ENCODE measurements around the gene PP2D1. TPM values are rescaled to one million over a fixed set of nuclear protein-coding genes. Genes with fewer than 3 reads are reported as not detected.
A peak's percentile ranks its signal among the peaks of the same experiment; 100 is the strongest.
"Not testable (repeated sequence)": the region's sequence is repeated elsewhere in the genome, so short reads cannot be mapped to it uniquely, and the experiment has no call there.

The PP2D1 gene
- total RNA-seq, 1 donor from 2014 or later = not detected

DNA sequence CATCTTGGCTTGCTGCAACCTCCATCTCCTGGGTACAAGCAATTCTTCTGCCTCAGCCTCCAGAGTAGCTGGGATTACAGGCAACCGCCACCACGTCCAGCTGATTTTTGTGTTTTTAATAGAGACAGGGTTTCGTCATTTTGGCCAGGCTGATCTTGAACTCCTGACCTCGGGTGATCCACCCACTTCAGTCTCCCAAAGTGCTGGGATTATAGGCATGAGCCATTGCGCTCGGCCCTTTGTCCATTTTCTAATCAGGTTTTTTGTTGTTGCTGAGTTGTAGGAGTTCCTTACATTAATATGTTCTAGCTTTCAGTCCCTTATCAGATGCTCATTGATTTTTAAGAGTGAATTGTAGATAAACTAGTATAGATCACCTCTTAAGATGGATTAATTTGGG lies 44.9 kb downstream of the PP2D1 start:
- no peak for DNase-seq

DNA sequence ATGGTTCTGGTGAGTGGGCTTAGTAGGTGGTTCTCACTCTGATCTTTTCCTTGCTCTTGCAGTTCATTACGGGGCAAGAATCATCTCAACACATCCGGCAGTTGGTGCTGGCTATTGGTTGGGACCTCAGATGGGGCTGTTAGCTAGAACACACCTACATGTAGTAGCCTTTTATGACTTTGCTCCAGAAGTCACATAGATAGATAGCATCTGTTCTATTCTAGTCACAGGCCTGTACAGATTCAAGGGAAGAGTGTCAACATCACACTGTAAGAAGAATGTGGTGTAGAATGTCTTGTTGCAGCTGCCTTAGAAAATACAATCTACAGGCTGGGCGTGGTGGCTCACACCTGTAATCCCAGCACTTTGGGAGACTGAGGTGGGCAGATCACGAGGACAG lies 50.1 kb downstream of the PP2D1 start:
- DNase-seq = no peak

DNA sequence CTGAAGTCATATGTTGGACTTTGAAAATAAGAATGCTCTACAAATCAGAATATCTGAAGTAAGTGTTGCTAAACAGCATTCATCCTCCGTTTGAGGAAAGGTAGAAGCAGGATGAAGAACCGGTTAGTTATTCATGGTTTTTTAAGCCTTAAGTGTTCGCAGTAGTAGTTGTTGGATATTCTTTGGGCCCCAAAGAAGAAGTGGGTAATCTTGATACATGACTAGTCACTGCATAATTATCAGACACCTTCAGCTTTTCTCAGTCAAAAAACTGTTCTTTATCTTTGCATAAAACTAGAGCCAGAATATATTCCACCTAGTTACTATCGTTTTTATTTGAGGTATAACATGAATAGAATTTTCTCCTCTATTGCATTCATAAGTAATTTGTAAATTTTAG lies 51.4 kb downstream of the PP2D1 start:
- no peak for DNase-seq

DNA sequence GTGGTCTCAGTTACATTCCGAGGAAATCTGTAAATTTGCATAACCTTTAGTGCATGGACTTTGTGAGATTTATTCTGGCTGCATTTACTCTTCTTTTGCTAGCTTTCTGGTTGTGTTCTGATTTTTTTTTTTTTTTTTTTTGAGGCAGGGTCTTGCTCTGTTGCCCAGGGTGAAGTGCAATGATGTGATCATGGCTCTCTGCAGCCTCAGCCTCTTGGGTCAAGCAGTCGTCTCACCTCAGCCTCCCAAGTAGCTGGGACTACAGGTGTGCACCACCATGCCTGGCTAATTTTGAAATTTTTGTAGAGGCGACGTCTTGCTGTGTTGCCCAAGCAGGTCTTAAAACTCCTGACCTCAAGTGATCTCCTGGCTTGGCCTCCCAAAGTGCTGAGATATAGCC lies 52.6 kb downstream of the PP2D1 start:
- no peak for DNase-seq

DNA sequence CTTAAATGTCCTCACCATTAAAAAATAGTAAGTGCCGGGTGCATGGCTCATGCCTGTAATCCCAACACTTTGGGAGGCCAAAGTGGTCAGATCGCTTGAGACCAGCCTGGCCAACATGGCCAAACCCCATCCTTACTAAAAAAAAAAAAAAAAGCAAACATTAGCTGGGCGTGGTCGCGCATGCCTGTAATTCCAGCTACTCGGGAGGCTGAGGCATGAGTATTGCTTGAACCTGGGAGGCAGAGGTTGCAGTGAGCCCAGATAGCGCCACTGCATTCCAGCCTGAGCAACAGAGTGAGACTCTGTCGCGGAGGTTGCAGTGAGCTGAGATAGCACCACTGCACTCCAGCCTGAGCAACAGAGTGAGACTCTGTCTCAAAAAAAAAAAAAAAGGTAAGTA lies 54.7 kb downstream of the PP2D1 start:
- not testable (repeated sequence) for DNase-seq

DNA sequence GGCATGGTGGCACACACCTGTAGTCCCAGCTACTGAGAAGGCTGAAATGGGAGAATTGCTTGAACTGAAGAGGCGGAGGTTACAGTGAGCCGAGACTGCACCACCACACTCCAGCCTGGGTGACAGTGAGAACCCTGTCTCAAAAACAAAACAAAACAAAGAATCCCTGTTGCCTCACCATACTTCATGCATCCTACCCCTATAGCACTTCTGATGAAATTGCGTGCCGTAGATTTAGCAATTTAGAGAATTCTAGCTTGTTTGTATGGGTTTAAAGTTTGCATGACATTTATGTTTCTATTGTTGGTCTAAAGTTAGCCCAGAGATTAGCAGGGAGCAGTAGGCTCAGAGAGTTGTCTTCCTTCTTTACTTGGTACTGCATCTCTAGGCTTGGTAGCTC lies 57.4 kb downstream of the PP2D1 start:
- no peak for DNase-seq

DNA sequence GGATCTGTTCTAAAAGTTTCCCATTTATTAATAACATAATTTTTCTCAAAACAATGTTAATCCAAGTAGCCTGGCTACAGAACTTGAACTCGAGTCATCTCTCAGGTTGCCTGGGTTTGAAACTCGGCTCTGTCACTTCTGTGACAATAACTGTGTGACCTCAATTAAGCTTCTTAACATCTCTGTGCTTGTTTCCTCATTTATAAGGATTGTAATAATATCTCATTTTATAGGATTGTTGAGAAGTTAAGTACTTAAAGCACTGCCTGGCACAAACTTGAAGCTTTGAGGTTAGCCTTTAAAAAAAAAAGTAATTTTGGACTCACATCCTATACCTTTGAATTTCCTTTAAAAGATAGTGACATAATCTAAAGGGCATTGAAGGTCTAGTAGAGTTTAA lies 61.7 kb downstream of the PP2D1 start:
- DNase-seq = no peak

DNA sequence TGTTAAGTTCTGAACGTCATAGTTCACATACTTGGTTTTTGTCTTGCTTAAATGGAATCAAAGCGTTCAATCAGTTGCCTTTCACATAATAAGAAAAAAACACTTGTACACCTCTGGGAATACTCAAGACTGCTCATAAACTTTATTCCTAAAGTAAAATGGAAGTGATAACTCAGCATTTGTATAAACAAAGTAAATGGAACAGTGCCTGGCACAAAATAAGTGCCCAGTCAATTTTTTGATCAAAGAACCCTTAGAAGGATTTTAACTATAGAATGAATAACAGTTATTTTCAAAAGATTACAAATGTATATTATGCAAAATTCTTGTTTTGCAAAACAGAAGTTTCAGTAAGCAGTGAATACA lies 63.9 kb downstream of the PP2D1 start:
- no peak for DNase-seq

DNA sequence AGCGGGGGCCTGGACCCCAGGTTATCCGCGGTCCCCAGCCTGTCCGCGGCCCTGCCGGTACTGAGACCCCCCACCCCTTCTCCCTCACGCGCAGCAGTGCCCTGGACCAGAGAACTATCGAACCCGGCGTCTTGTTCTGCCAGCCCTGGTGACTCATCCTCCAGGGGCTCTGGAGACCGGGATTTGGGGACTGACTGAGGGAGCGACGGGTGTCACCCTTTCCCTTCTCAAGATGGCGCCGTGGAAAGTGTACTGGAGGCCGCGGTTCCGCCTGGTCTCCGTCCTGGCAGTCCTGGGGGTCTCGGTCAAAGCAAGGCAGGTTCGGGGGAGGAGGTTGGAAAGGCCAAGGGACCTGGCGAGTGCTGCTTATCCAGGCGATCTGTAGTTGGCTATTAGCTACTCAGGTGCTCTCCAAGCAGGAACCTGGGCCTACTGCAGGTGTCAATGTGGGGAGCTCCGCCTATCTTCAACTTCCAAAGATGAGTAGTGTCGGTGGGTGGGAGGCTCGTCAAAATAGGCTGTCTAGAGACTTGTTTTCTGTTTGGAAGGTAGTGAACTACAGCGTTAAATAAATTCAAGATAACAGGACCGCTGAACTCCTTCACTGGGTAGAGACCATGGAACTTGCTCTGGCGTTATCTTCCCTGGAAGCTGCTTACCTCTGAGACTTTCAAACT lies 64.4 kb downstream of the PP2D1 start:
- DNase-seq = peak; percentile 60

DNA sequence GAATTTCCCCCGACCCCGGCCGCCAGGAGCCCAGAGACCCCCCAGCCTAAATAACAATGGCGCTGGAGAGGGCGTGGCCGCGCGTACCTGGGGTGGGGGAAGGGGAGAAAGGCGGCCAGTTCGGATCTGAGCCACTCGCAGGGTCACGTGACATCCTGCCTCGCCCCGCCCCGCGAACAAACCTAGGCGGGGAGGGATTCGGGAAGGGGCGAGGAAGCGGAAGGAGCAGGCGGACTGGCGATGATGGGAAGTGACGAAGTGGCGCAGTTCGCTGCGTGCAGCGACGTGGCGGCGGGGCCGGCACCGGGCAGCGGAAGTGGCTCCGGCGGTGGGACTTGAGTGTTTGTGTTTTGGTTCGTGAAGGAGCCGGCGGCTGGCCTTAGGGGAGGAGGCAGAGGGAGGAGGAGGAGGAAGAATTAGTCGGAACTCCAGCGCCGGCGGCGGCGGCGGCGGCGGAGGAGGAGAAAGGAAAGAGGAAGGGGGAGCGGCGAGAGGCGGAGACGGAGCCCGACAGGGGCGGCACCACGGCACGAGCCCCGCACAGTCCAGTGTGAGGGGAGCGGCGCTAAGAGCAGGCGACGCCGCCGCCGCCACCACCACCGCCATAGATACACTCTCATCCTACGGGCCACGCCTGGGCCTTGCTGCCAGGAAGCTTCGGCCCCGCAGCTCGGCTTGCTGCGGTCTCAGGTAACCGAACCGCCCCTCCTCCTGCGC lies 65.1 kb downstream of the PP2D1 start, which contains the start of gene RAB5A:
RAB5A (plus strand) TSS at position 266 of the 717 bp plus-strand sequence. CDS start 3,802 bp downstream, outside the sequence.
- DNase-seq = peak; percentile 94

DNA sequence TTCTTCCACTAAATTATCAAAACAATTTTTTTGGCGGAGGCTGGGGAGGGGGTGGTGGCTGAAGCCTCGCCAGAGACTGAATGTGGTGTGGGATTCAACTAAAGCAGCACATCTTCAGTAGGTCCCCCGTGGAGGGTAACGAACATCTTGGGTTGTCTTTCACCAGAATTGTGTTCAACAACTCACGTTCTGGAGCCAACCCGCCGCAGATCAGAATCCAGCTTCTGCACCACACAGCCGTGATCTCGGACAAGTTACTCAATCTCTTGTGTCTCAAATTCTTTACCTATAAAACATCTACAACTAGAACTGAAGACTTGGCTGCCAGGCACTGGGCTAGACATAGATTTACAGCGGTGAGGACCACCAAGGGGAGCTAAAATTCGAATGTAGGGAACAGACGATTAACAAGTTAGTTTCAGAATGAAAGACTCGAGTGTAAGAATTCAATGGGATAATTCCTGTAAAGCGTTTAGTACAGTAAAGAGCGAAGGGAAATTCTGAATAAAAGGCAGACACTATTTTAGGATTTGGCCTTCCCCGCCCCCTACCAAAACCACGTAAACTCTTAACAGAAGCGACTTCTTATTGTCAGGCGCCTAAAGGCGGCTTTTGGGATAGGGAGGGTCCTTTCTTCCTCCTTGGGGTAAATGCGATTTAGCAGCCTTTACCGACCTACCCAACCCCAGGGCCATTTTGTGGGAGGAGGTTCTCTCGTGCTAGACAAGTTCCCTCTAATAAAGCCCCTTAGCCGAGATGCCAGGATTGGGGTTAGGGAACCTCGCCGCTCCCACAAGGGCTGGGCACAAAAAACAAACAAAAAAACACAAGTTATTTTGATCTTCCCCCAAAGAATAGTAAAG lies 65.9 kb downstream of the PP2D1 start:
- no peak for DNase-seq

DNA sequence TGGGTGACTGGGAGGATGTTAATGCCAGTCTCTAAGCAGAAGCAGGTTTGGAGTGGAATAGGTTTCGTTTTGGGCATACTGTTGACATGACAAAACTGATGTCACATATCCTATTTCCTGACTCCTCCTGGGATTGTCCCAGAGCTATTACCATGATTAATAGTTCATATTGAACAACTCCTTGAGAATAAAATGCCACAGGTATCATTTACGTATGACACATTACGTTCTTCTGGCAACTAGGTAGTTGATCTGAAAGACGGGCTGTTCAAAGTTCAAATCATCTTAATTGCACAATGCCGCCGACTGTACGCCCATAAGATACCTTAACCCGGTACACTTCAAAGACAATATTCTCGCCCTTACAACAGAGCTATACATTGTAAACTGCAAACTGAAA lies 66.5 kb downstream of the PP2D1 start:
- no peak for DNase-seq

DNA sequence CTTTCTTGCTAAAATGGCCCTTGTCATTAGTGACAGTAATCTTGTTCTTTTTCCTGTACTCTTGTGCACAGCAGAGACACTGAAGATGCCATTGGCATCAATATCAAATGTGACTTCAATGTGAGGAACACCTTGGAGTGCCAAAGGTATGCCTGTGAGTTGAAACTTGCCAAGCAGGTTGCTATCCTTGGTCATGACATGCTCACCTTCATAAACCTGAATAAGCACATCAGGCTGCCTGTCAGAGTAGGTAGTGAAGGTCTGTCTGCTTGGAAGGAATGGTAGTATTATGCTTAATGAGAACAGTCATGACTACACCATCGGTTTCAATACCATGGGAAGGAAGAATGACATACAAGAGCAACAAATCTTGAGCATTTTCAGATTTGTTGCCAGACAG lies 71.4 kb downstream of the PP2D1 start:
- no peak for DNase-seq

DNA sequence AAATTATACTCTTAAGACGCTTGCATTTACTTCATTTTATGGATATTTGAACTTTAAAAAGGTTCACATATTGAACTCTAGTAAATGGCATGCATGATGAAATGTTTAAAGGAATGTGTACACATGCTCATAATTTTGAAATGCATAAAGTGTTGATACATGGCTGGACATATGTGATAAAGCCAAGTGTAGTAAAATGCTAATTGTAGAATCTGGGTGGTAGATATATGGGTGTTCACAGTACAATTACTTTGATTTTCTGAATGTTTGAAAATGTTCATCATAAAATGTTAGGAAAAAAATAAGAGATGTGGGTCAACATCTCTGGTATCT lies 73.8 kb downstream of the PP2D1 start:
- DNase-seq = no peak

DNA sequence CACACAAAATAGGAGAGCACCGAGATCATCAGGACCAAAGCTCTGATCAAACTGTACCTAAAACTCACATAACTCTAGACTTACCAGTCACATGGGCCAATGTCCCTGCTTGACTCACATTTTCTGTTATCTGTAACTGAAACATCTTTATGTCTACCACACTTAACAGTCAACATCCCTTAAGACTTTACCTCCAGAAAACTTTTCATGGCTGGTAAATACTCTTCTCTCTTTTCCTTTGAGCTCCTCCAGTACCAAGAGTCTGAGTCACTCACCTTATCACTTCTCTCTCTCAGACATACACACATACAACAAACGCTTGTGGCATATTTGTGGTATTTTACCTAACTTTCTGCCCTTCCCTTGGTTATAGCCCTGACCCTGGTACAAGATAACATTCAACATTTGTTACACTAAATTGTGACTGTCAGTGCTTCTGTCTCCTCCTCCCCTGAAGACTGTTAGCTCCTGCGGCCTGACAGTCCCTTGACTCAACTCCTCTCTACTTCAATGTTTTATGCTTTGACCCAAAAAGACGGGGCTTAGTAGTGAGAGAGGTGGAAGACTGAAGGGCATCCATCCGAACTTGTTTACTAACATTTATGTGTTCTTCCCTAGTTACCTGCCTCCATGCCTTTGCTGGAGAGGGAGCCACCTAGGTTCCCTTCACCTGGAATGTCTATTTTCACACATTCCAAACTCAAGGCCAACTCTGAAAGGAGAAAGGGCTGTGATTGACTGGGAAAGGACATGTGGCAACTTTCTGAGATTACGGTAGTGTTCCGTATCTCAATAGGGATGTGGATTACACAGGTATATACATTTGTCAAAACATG lies 74.4 kb downstream of the PP2D1 start:
- no peak for DNase-seq

Small RNAs within 50 kb of the gene (small RNA-seq; reads per million reads assigned to genes)
- not detected for gene RNU4-85P
- gene RPL39P18 = not detected

Other genes with a start within 250 kb of the PP2D1 start
- gene EFHB, start 78.0 kb downstream of the PP2D1 start, total RNA-seq = not detected
- gene RAB5A, start 65.2 kb downstream of the PP2D1 start, total RNA-seq = 62.9 TPM
- 14.2 TPM for gene KAT2B, start 28.2 kb upstream of the PP2D1 start, total RNA-seq
- 1.7 TPM for gene SGO1, start 173.9 kb upstream of the PP2D1 start, total RNA-seq

Measured in occipital lobe (tissue), 3 donors.